ENCODE results near the gene SLC14A1.

Gene SLC14A1

DNA sequence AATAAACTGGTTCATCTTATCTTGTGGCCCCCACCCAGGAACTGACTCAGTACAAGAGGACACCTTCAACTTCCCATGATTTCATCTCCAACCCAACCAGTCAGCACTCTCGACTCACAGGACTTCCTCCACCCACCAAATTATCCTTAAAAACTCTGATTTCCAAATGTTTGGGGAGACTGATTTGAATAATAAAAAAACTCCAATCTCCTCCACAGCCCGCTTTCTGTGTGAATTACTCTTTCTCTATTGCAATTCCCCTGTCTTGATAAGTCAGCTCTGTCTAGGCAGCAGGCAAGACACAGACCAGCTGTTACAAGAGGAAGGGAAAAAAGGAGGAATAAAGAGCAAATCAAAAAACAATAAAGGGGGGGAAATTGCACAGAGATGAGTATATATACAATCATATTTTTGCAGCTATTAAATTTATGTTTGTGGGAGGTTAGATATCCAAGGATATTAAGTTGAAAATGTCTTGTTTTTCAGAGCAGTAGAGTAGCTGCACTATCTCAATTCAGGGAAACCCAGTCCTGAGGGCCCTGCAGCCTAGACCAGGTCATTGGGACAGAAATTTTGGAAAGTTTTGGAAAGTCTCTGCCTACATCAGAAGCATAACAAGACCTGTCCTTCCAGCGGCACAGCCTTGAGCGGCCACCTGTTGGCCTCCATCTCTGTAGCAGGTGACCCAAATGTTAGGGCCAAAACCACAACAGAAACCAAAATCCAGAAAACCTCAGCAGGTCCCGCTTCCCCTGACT, 68.7 kb downstream of the SLC14A1 start:
- TF ChIP-seq, protein P1, sequence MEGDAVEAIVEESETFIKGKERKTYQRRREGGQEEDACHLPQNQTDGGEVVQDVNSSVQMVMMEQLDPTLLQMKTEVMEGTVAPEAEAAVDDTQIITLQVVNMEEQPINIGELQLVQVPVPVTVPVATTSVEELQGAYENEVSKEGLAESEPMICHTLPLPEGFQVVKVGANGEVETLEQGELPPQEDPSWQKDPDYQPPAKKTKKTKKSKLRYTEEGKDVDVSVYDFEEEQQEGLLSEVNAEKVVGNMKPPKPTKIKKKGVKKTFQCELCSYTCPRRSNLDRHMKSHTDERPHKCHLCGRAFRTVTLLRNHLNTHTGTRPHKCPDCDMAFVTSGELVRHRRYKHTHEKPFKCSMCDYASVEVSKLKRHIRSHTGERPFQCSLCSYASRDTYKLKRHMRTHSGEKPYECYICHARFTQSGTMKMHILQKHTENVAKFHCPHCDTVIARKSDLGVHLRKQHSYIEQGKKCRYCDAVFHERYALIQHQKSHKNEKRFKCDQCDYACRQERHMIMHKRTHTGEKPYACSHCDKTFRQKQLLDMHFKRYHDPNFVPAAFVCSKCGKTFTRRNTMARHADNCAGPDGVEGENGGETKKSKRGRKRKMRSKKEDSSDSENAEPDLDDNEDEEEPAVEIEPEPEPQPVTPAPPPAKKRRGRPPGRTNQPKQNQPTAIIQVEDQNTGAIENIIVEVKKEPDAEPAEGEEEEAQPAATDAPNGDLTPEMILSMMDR (IDR thresholded peaks at IDR 0.05; ENCODE audit: borderline replicate concordance, control extremely low read depth, extremely low read depth, insufficient read depth, missing control alignments): no peak
- in situ Hi-C loops (cut with MboI; ENCODE audit: low sequenced_read_pairs, unreplicated experiment): no loop called here
- DNase-seq (ENCODE audit: low spot score): no peak

DNA sequence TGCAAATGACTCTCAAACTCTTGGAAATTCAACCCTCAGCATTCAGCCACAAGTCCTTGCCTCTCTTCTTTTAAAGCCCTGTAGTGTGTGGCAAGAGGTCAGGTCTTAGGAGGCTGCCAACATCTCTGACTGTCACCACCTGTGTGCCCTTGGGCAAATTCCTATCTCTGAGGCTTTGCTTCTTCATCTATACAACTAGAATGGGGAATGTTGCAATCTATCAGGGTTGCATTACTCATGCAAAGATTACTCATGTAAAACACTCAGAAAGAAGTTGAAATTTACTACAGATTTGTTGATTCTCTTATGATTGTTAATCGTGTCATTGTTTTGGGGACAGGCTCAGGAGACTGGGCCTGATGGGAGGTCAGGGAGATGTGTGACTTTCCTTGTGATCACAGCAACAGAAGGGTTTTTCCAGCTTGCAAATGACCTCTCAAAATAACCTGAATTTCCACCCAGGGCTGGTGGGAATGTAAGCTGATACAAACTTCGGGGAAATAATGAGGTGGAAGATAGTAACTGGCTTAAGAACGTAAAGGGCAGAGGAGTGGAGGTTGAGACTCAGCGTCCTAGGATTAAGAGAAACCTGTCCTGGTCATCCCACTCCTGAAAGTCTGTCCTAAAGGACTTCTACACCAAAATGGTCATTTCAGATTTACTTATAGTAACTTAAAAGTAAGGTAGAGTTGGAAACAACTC, 69.4 kb downstream of the SLC14A1 start:
- no peak for DNase-seq (ENCODE audit: low spot score)
- in situ Hi-C loops (cut with MboI; ENCODE audit: low sequenced_read_pairs, unreplicated experiment): no loop called here
- TF ChIP-seq, protein P1 (IDR thresholded peaks at IDR 0.05; ENCODE audit: borderline replicate concordance, control extremely low read depth, extremely low read depth, insufficient read depth, missing control alignments): no peak

DNA sequence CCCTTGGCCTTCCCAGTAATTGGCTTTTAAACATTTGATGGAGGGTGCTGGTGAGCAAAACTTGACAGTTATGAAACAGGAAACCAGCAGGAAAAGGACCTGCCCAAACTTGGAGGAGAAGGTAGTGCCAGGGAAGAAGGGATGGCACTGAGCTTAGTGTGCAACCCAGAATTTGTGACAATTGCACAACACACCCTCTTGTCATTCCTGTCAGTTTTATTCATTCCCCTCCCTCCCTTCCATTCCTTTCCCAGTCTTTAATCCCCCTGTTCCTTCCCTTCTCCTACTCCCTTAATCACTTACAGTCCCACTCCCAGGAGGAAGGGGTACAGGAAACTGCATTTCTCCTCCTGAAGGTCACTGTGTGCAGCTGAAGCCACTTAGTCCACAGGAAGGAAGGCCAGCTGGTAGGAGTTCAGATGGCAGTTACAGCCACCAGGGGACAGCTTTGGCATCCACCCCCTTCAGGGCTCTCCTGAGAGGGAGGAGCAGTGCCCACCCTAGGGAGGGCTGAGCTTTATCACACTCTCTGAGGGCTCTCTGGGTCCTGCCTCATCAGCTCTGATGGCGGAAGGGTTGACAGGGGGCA, 77.5 kb downstream of the SLC14A1 start:
- TF ChIP-seq, protein P1 (IDR thresholded peaks at IDR 0.05; ENCODE audit: borderline replicate concordance, control extremely low read depth, extremely low read depth, insufficient read depth, missing control alignments): no peak
- no peak for DNase-seq (ENCODE audit: low spot score)
- in situ Hi-C loops (cut with MboI; ENCODE audit: low sequenced_read_pairs, unreplicated experiment): no loop called here
